ENCODE measurements around the gene CATSPER1.

DNA sequence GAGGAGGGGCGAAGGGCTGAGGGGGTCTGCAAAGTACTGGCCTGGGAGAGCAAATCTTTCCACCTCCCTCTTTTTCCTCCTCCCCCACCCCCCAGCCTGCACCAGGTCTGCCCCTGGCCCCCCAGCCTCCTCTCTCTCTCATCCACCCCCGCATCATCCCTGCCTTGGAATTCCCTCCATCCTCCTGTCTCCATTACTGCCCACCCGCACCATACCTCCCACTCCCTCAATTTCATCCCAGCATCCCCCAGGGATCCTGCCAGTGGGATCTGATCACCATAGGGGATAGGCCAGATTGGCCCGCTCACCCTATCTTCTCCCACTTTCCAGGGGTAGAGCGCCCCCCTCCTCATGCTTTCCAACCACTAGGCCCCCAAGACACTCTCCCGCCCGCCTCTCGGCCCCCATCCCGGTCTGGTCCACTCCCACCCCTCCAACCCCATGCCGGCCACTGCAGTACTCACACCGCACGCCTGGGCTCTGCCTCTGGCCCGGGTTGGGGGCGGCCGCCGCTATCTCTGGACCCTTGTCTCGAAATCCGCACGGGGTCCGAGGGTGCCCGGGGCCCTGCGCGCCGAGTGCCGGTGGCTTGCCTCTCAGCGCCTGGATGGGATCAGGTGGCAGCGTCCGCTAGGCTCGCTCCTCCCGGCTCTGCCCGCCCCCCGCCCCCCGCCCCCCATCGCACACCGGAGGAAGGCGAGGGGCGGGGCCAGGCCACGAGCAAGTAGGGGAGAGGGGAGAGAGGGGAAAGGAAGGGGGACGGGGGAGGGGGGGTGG is 22.5 kb upstream of the CATSPER1 start, which contains the start of gene GAL3ST3:
- TF ChIP-seq, protein P1, sequence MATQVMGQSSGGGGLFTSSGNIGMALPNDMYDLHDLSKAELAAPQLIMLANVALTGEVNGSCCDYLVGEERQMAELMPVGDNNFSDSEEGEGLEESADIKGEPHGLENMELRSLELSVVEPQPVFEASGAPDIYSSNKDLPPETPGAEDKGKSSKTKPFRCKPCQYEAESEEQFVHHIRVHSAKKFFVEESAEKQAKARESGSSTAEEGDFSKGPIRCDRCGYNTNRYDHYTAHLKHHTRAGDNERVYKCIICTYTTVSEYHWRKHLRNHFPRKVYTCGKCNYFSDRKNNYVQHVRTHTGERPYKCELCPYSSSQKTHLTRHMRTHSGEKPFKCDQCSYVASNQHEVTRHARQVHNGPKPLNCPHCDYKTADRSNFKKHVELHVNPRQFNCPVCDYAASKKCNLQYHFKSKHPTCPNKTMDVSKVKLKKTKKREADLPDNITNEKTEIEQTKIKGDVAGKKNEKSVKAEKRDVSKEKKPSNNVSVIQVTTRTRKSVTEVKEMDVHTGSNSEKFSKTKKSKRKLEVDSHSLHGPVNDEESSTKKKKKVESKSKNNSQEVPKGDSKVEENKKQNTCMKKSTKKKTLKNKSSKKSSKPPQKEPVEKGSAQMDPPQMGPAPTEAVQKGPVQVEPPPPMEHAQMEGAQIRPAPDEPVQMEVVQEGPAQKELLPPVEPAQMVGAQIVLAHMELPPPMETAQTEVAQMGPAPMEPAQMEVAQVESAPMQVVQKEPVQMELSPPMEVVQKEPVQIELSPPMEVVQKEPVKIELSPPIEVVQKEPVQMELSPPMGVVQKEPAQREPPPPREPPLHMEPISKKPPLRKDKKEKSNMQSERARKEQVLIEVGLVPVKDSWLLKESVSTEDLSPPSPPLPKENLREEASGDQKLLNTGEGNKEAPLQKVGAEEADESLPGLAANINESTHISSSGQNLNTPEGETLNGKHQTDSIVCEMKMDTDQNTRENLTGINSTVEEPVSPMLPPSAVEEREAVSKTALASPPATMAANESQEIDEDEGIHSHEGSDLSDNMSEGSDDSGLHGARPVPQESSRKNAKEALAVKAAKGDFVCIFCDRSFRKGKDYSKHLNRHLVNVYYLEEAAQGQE (IDR thresholded peaks at IDR 0.05; ENCODE audit: low read depth), result no peak
- TF ChIP-seq CEBPB (IDR thresholded peaks at IDR 0.05; ENCODE audit: low read depth), result no peak
- TF ChIP-seq, protein P2, sequence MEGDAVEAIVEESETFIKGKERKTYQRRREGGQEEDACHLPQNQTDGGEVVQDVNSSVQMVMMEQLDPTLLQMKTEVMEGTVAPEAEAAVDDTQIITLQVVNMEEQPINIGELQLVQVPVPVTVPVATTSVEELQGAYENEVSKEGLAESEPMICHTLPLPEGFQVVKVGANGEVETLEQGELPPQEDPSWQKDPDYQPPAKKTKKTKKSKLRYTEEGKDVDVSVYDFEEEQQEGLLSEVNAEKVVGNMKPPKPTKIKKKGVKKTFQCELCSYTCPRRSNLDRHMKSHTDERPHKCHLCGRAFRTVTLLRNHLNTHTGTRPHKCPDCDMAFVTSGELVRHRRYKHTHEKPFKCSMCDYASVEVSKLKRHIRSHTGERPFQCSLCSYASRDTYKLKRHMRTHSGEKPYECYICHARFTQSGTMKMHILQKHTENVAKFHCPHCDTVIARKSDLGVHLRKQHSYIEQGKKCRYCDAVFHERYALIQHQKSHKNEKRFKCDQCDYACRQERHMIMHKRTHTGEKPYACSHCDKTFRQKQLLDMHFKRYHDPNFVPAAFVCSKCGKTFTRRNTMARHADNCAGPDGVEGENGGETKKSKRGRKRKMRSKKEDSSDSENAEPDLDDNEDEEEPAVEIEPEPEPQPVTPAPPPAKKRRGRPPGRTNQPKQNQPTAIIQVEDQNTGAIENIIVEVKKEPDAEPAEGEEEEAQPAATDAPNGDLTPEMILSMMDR (IDR thresholded peaks at IDR 0.05 in 2 of 3, conservative IDR thresholded peaks at IDR 0.05 in 1 of 3; ENCODE audit: borderline replicate concordance in 1 of 3, insufficient read depth in 1 of 3, low read depth in 2 of 3, low read length in 2 of 3), result no peak
- TF ChIP-seq, protein P3, sequence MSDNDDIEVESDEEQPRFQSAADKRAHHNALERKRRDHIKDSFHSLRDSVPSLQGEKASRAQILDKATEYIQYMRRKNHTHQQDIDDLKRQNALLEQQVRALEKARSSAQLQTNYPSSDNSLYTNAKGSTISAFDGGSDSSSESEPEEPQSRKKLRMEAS (IDR thresholded peaks at IDR 0.05), result no peak

Measured in HCT116 (cell line).